ENCODE measurements around the gene ACBD5.

ACBD5 gene

GRCh38 chr10:27197980-27198620 lies 42.5 kb downstream of the ACBD5 start:
- TF ChIP-seq ZBTB17 (tag by site-specific recombination; IDR thresholded peaks at IDR 0.05) (peak; percentile 39; the same call in 1 of the 2 replicates), ZNF174 (tag by site-specific recombination; IDR thresholded peaks at IDR 0.05) (no peak), PRDM6 (tag by site-specific recombination; IDR thresholded peaks at IDR 0.05) (0 out of 2 replicates have a peak, but pooled peaks have one; percentile 15), OSR2 (tag by site-specific recombination; IDR thresholded peaks at IDR 0.05) (peak; percentile 79)
- Histone ChIP-seq H3K27ac (ENCODE audit: extremely low read depth, low read depth, low read length) (peak overlapping the region; percentile 37; the same call in 1 of the 2 replicates), H3K9me3 (ENCODE audit: control insufficient read depth, insufficient read depth, low read depth, low read length) (no peaks in the 10 kb centered on the region), H3K36me3 (ENCODE audit: control insufficient read depth in 2 of 2, insufficient read depth in 1 of 2, low read length in 2 of 2) (peaks cover 36% of the 10 kb centered on the region in 2 experiments), H3K4me1 (ENCODE audit: control insufficient read depth, insufficient read depth, low read length) (peaks cover 4% of the 10 kb centered on the region), H3K4me3 (ENCODE audit: low read depth, low read length) (no peak overlapping the region)
- POLR2A ChIA-PET: interaction anchor here (1.1 kb wide), 1 partner anchor 44 kb away, joined by 3 read pairs; the partner anchor contains the start of gene YME1L1
- CTCF ChIA-PET: no interaction called here

- TF ChIP-seq ZBTB17 (tag by site-specific recombination; IDR thresholded peaks at IDR 0.05) (0 out of 2 replicates have a peak, but pooled peaks have one; percentile 16), ZNF596 (tag by site-specific recombination; IDR thresholded peaks at IDR 0.05) (no peak), ZNF670 (tag by site-specific recombination; IDR thresholded peaks at IDR 0.05; ENCODE audit: low read depth) (no peak), HIC1 (tag by site-specific recombination; IDR thresholded peaks at IDR 0.05) (peak; percentile 49; the same call in 1 of the 2 replicates), PATZ1 (tag by site-specific recombination; IDR thresholded peaks at IDR 0.05) (no peak), ZNF362 (tag by site-specific recombination; IDR thresholded peaks at IDR 0.05) (no peak), ZNF391 (tag by site-specific recombination; IDR thresholded peaks at IDR 0.05; ENCODE audit: borderline replicate concordance, low read depth) (no peak), ZNF629 (tag by site-specific recombination; IDR thresholded peaks at IDR 0.05) (peak; percentile 82), ZBTB6 (tag by site-specific recombination; IDR thresholded peaks at IDR 0.05) (no peak)
- POLR2A ChIA-PET: no interaction called here
- peaks cover 11 to 14% of the 10 kb centered on the region in 2 experiments; a peak in 2 of 3 replicates for H3K36me3 ChIP-seq (ENCODE audit: control insufficient read depth in 2 of 2, insufficient read depth in 1 of 2, low read length in 2 of 2)
- H3K4me1 ChIP-seq (ENCODE audit: control insufficient read depth, insufficient read depth, low read length): no peaks in the 10 kb centered on the region; the same call in 1 of the 2 replicates
- no peak overlapping the region for H3K27ac ChIP-seq (ENCODE audit: extremely low read depth, low read depth, low read length)
- no peaks in the 10 kb centered on the region for H3K9me3 ChIP-seq (ENCODE audit: control insufficient read depth, insufficient read depth, low read depth, low read length)
- H3K4me3 ChIP-seq (ENCODE audit: low read depth, low read length): no peak overlapping the region
- CTCF ChIA-PET: interaction anchor here (0.9 kb wide), 1 partner anchor 32 kb away, joined by 3 read pairs; no protein-coding TSS in a partner anchor
Measured at GRCh38 chr10:27192284-27192683, 48.3 kb downstream of the ACBD5 start.
